Measurements from ENCODE around the gene TMEM38B. TPM values are rescaled to one million over a fixed set of nuclear protein-coding genes. Genes with fewer than 3 reads are reported as not detected.
"Not testable (repeated sequence)": the region's sequence is repeated elsewhere in the genome, so short reads cannot be mapped to it uniquely, and the experiment has no call there.

The TMEM38B gene
- polyA plus RNA-seq, 3 donors, result 3.1 to 4.8 (median 3.2) TPM

GRCh38 chr9:105783495-105783872 is 89.1 kb downstream of the TMEM38B start:
- H3K27ac ChIP-seq (ENCODE audit: low read depth, low read length), result not testable (repeated sequence)
- 87 to 97% (median 95%) methylated on average over 6 of the region's 6 CpGs for WGBS, 3 donors

- WGBS, 3 donors, result 51 to 94% (median 81%) methylated on average over 2 of the region's 2 CpGs
- H3K27ac ChIP-seq (ENCODE audit: low read depth, low read length), result not testable (repeated sequence)
These were observed 92.5 kb downstream of the TMEM38B start for GRCh38 chr9:105786796-105787195.

- 72 to 89% (median 84%) methylated on average over 3 of the region's 3 CpGs for whole genome bisulfite sequencing, 3 donors
- no peak overlapping the region for H3K27ac ChIP-seq (ENCODE audit: low read depth, low read length)
These were observed 121.9 kb downstream of the TMEM38B start for GRCh38 chr9:105816202-105816744.

GRCh38 chr9:105816981-105817380 is 122.6 kb downstream of the TMEM38B start:
- WGBS, 3 donors, result 91 to 94% (median 94%) methylated on average over 5 of the region's 5 CpGs

GRCh38 chr9:105818903-105819302 is 124.6 kb downstream of the TMEM38B start:
- no peak overlapping the region for H3K27ac ChIP-seq (ENCODE audit: low read depth, low read length)
- WGBS, 3 donors, result 80 to 85% (median 85%) methylated on average over 15 of the region's 15 CpGs

More at GRCh38 chr9:105816981-105817380, 122.6 kb downstream of the TMEM38B start:
- H3K27ac ChIP-seq (ENCODE audit: low read depth, low read length), result no peak overlapping the region

- 68 to 79% (median 77%) methylated on average over 23 of the region's 23 CpGs for WGBS, 3 donors
- H3K27ac ChIP-seq (ENCODE audit: low read depth, low read length), result no peak overlapping the region
These were observed 128.5 kb downstream of the TMEM38B start for GRCh38 chr9:105822814-105823213.

Other genes starting within 250 kb of the TMEM38B start
- 1 to 10 TPM in 1 of 3 donors, under 1 TPM in 2; 0.45 to 1.0 (median 0.74) TPM for gene FSD1L, start 246.5 kb upstream of the TMEM38B start, polyA plus RNA-seq
- gene FKTN, start 136.4 kb upstream of the TMEM38B start, polyA plus RNA-seq, result 1 to 10 TPM; 2.1 to 4.1 (median 3.0) TPM
- not detected for gene TAL2, start 32.1 kb upstream of the TMEM38B start, polyA plus RNA-seq

Measured in adipose tissue (tissue), 3 donors.